GM12878 (cell line): ENCODE results near the gene C19orf38. TPM values are rescaled to one million over a fixed set of nuclear protein-coding genes. Genes with fewer than 3 reads are reported as not detected.

Source experiments
- ATAC-seq: fragments of 200-7000 bp; cut with Tn5 transposase; 3 replicates; pipeline ENCODE4 v1.9.1; 2020; ENCODE audit warnings: mild to moderate bottlenecking, moderate library complexity
- BruUV-seq: library from RNA; stranded (reverse); fragments of 400-500 nt; replicated peaks from 2 replicates; lab custom pipeline; 2021; lab: Mats Ljungman, UMichigan
- CTCF ChIA-PET: fragments of 300-600 bp; sonication (Branson Sonifier 250); formaldehyde crosslinking; extraction: SDS; loops from one replicate; lab custom pipeline; 2021; ENCODE audit warnings: inconsistent platforms; lab: Yijun Ruan, JAX
- POLR2A ChIA-PET: fragments of 350-600 bp; formaldehyde crosslinking; extraction: SDS; loops from one replicate; lab custom pipeline; 2021; ENCODE audit warnings: inconsistent platforms; lab: Charles Lee
- RAD21 ChIA-PET: fragments of 300-600 bp; sonication (Branson Sonifier 250); formaldehyde crosslinking; loops from one replicate; lab custom pipeline; 2023; ENCODE audit warnings: antibody characterized with exemption; ENCODE audit not compliant: unreplicated experiment; lab: Charles Lee
- SMC1A ChIA-PET: fragments of 300-600 bp; sonication (Branson Sonifier 250); formaldehyde crosslinking; loops from one replicate; lab custom pipeline; 2023; ENCODE audit not compliant: unreplicated experiment, uncharacterized antibody; lab: Charles Lee
- DNase-seq: peaks from one replicate; pipeline ENCODE4 v3.0.0-alpha.2; 2011; ENCODE audit warnings: low read depth, low spot score
- FAIRE-seq: peaks from 3 replicates; lab custom pipeline; 2011; peaks lifted over from hg19 to GRCh38; lab: Jason Lieb, UNC
- H2AFZ ChIP-seq: 2 replicates; pipeline ENCODE4 v1.6.0; 2011; ENCODE audit warnings: low read depth, low read length, control low read depth; ENCODE audit not compliant: control insufficient read depth
- H3K27ac ChIP-seq: 2 replicates; pipeline ENCODE4 v1.5.1; 2011; ENCODE audit warnings: control low read depth; ENCODE audit not compliant: control insufficient read depth, insufficient read depth
- H3K27me3 ChIP-seq, 2 experiments: replicated peaks in 1 of 2; 2 replicates each; pipeline versions ENCODE4 v1.6.0 to v1.6.1; 2011; ENCODE audit warnings: low read length in 1 of 2; ENCODE audit not compliant: control insufficient read depth in 2 of 2, insufficient read depth in 2 of 2
- H3K36me3 ChIP-seq, 2 experiments: 2 replicates each; pipeline ENCODE4 v1.5.1; 2011; ENCODE audit warnings: low read length in 1 of 2; ENCODE audit not compliant: control insufficient read depth in 2 of 2, insufficient read depth in 2 of 2
- H3K4me1 ChIP-seq: 2 replicates; pipeline ENCODE4 v1.6.1; 2011; ENCODE audit warnings: mild to moderate bottlenecking, low read length, moderate library complexity, mixed read lengths; ENCODE audit not compliant: control insufficient read depth, insufficient read depth
- H3K4me2 ChIP-seq: 2 replicates; pipeline ENCODE4 v1.6.0; 2011; ENCODE audit warnings: control low read depth; ENCODE audit not compliant: control insufficient read depth, insufficient read depth
- H3K4me3 ChIP-seq: fragments of 200-600 bp; sonication (generic); 2 replicates; pipeline ENCODE4 v1.5.1; 2016
- H3K79me2 ChIP-seq: 2 replicates; pipeline ENCODE4 v1.6.0; 2011; ENCODE audit warnings: low read length; ENCODE audit not compliant: control insufficient read depth, insufficient read depth
- H3K9ac ChIP-seq: 2 replicates; pipeline ENCODE4 v1.8.0; 2011; ENCODE audit warnings: low read length, control low read depth, mixed read lengths; ENCODE audit not compliant: control insufficient read depth, insufficient read depth
- H3K9me3 ChIP-seq: replicated peaks from 3 replicates; pipeline ENCODE4 v1.5.1; 2011; ENCODE audit warnings: mild to moderate bottlenecking, low read length; ENCODE audit not compliant: control insufficient read depth, insufficient read depth
- H4K20me1 ChIP-seq: 2 replicates; pipeline ENCODE4 v1.6.0; 2011; ENCODE audit not compliant: control insufficient read depth, insufficient read depth
- ATF7 ChIP-seq: fragments of 450-650 bp; IDR thresholded peaks from 2 replicates; pipeline ENCODE4 v1.6.1; 2016; ENCODE audit warnings: low read depth, mild to moderate bottlenecking
- E2F8 ChIP-seq: fragments of 450-650 bp; IDR thresholded peaks from 2 replicates; pipeline ENCODE4 v1.6.1; 2018; ENCODE audit warnings: mild to moderate bottlenecking, low read depth, moderate library complexity; ENCODE audit not compliant: partially characterized antibody
- RAD21 ChIP-seq: IDR thresholded peaks from 2 replicates; pipeline ENCODE4 v1.6.1; 2011; ENCODE audit warnings: mild to moderate bottlenecking, low read depth, low read length, moderate library complexity; ENCODE audit not compliant: insufficient read depth
- RCOR1 ChIP-seq: conservative IDR thresholded peaks from 2 replicates; pipeline ENCODE4 v1.6.1; 2012; ENCODE audit warnings: low read depth, low read length, improper control_type of control experiment
- RUNX3 ChIP-seq: IDR thresholded peaks from 2 replicates; pipeline ENCODE4 v1.6.1; 2012; ENCODE audit warnings: low read length, inconsistent platforms
- SIX5 ChIP-seq: IDR thresholded peaks from 2 replicates; pipeline ENCODE4 v1.6.1; 2011; ENCODE audit warnings: mild to moderate bottlenecking, low read depth, low read length, moderate library complexity; ENCODE audit not compliant: severe bottlenecking
- WGBS: methylation state at CpG from one replicate; pipeline ENCODE4 v1.1.6; 2016; ENCODE audit warnings: low lambda C conversion rate; ENCODE audit not compliant: insufficient replicate concordance, insufficient coverage; ENCODE audit errors: missing lambda C conversion rate; 5-methylcytosine and 5-hydroxymethylcytosine counted together
- in situ Hi-C: fragments of 300-500 bp; cut with MboI; formaldehyde crosslinking; loops from 9 replicates; pipeline ENCODE4 v1.14.3; 2018; ENCODE audit warnings: mixed read lengths
- intact Hi-C: fragments of 100-400 bp; cut with micrococcal nuclease; formaldehyde crosslinking; loops from one replicate; pipeline ENCODE4 v1.14.2; 2022; ENCODE audit not compliant: unreplicated experiment
- polyA plus RNA-seq, 11 experiments: library from polyadenylated mRNA; depleted of rRNA in 4 of 11; unstranded in 6 of 11; stranded (reverse) in 5 of 11; fragments of >200 nt; fragmentation: Nextera tagmentation in 4 of 11; fragmentation: Illumina TruSeq in 1 of 11; extraction: Ambion mirVana in 4 of 11; extraction: Trizol in 1 of 11; gene quantifications; 1 replicate in 1 of 11; 2 replicates in 10 of 11; pipeline versions ENCODE4 v1.2.1 to v1.2.3, GENCODE V29; 2011 to 2016; ENCODE audit warnings: inconsistent platforms in 2 of 11, missing spikeins in 2 of 11, low read depth in 1 of 11
- total RNA-seq, 4 experiments: library from RNA; depleted of rRNA in 3 of 4; stranded (reverse); fragments of >200 nt in 3 of 4; fragmentation: Illumina TruSeq in 1 of 4; extraction: Trizol in 1 of 4; gene quantifications; 2 replicates each; pipeline versions ENCODE4 v1.2.1 to v1.2.3, GENCODE V29; 2013 to 2021
- TF ChIP-seq, protein P1 (sequence below): fragments of 450-650 bp; IDR thresholded peaks from 2 replicates; pipeline ENCODE4 v1.6.1; 2017; ENCODE audit warnings: antibody characterized with exemption, mild to moderate bottlenecking, moderate library complexity

C19orf38 gene
- total and polyA plus RNA-seq, 10 of the 15 experiments (the other 5 are each of a cell fraction or from before 2014, with no cell fraction given), result 2.6 to 7.5 (median 5.0) TPM

- SMC1A ChIA-PET, result no interaction called here
- in situ Hi-C loops, result no loop called here
- BruUV-seq, result no TSS peak
- POLR2A ChIA-PET, result no interaction called here
- DNase-seq (no peak), ATAC-seq (no peak), FAIRE-seq (no peak)
- RAD21 ChIA-PET, result interaction anchor here (1.1 to 1.5 kb wide), 2 partner anchors 20 to 26 kb away, joined by 4 to 5 read pairs; no protein-coding TSS in a partner anchor
- peaks cover 3 to 4% of the 10 kb centered on the region in 2 experiments; a peak in 2 of 4 replicates for H3K36me3 ChIP-seq
- whole genome bisulfite sequencing, result 78% methylated on average over 11 of the region's 11 CpGs
- H4K20me1 ChIP-seq, result peaks cover 3% of the 10 kb centered on the region; the same call in 1 of the 2 replicates
- H3K4me3 ChIP-seq, result no peak overlapping the region
- CTCF ChIA-PET, result interaction anchor here (0.8 to 3.6 kb wide), 6 partner anchors 12 to 138 kb away, joined by 3 to 68 read pairs (median 26); partner anchors contain the start of genes DNM2 and QTRT1
- intact Hi-C loops, result no loop called here
- TF ChIP-seq E2F8 (no peak), RUNX3 (no peak), ATF7 (no peak), RAD21 (no peak), RCOR1 (no peak), SIX5 (no peak)
- TF ChIP-seq, protein P1, sequence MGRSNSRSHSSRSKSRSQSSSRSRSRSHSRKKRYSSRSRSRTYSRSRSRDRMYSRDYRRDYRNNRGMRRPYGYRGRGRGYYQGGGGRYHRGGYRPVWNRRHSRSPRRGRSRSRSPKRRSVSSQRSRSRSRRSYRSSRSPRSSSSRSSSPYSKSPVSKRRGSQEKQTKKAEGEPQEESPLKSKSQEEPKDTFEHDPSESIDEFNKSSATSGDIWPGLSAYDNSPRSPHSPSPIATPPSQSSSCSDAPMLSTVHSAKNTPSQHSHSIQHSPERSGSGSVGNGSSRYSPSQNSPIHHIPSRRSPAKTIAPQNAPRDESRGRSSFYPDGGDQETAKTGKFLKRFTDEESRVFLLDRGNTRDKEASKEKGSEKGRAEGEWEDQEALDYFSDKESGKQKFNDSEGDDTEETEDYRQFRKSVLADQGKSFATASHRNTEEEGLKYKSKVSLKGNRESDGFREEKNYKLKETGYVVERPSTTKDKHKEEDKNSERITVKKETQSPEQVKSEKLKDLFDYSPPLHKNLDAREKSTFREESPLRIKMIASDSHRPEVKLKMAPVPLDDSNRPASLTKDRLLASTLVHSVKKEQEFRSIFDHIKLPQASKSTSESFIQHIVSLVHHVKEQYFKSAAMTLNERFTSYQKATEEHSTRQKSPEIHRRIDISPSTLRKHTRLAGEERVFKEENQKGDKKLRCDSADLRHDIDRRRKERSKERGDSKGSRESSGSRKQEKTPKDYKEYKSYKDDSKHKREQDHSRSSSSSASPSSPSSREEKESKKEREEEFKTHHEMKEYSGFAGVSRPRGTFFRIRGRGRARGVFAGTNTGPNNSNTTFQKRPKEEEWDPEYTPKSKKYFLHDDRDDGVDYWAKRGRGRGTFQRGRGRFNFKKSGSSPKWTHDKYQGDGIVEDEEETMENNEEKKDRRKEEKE, result no peak
- H3K79me2 ChIP-seq, result no peaks in the 10 kb centered on the region; the same call in 1 of the 2 replicates
- no peaks in the 10 kb centered on the region for H3K27me3 ChIP-seq
- H3K4me1 ChIP-seq, result peaks cover 12% of the 10 kb centered on the region
- no peak overlapping the region for H3K4me2 ChIP-seq
- H2AFZ ChIP-seq, result no peak overlapping the region
- no peak overlapping the region for H3K27ac ChIP-seq
- no peak overlapping the region for H3K9ac ChIP-seq
- H3K9me3 ChIP-seq, result peaks cover 5% of the 10 kb centered on the region; the same call in 2 of the 3 replicates
These were observed 9.8 kb upstream of the C19orf38 start for GRCh38 chr19:10838377-10838776.
